ENCODE measurements around the gene ZNF512B.
"Not testable (repeated sequence)": the region's sequence is repeated elsewhere in the genome, so short reads cannot be mapped to it uniquely, and the experiment has no call there.

The ZNF512B gene

DNA sequence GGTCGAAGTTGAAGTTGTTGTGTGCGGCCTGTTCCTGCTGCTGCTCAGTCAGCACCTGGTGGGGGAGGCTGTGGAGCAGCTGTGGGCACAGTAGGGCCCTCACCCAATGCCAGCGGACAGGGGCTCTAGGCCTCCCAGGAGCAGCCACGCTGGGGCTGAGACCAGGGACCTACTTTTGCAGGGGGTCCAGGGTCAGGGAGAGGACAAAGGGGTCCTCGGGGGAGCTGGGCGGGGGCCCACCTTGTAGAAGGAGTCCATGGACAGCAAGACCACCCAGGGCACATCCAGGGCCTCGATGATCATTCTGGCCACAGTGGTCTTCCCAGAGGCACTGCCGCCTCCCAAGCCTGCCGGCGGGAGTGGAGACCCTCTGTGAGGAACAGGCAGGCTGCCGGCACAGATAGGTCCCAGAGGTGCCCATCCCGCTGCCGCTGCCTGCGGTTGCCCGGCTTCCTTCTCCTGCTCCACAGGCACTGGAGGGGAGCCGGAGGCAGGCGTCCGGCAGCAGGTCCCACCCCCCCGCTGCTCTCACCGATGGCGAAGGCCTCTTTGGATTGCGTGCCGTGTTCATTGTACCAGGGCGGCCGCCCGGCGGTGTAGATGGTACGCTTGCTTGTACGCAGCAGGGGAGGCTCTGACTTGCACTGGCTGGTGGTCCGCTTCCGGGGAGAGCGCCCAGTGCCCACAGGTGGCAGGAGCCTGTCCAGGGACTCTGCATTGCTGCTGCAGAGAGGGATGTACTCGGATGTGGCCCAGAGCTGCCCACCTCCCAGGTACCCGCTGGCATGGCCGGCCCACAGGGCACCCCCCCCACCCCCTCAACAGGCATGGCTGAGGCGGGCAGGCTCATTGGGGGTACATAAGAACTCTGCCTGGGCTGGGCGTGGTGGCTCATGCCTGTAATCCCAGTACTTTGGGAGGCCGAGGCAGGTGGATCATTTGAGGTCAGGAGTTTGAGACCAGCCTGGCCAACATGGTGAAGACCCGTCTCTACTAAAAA, 23.5 kb downstream of the ZNF512B start:
- no peak for DNase-seq

DNA sequence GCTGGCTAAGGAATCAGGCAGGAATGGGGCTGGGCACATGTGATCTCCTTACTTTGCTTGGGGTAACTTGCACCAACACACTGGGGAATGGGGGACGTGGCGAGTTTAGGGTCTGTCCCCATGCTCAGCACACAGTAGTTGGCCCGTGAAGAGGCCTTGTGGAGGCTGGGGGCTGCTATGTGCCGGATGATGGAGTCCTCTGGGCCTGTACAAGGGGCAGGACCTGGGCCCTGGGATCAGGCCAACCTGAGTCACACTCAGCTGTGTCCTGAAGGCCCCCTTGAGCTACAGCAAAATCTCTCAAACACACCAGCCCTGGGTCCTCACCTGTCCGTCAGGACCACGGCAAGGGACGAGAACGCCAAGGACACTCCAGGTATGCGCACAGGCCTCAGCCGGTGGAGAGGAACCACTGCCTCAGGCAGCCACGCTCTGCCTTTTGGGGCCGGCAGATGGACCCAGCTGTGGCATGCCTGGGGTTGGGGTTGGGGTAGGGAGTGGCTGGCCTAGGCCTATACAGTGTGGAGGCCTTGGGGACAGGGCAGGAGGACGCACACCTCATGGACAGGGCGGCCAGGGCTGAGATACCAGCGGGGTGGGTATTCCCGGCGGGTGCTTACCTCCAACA, 24.6 kb downstream of the ZNF512B start:
- DNase-seq: no peak

DNA sequence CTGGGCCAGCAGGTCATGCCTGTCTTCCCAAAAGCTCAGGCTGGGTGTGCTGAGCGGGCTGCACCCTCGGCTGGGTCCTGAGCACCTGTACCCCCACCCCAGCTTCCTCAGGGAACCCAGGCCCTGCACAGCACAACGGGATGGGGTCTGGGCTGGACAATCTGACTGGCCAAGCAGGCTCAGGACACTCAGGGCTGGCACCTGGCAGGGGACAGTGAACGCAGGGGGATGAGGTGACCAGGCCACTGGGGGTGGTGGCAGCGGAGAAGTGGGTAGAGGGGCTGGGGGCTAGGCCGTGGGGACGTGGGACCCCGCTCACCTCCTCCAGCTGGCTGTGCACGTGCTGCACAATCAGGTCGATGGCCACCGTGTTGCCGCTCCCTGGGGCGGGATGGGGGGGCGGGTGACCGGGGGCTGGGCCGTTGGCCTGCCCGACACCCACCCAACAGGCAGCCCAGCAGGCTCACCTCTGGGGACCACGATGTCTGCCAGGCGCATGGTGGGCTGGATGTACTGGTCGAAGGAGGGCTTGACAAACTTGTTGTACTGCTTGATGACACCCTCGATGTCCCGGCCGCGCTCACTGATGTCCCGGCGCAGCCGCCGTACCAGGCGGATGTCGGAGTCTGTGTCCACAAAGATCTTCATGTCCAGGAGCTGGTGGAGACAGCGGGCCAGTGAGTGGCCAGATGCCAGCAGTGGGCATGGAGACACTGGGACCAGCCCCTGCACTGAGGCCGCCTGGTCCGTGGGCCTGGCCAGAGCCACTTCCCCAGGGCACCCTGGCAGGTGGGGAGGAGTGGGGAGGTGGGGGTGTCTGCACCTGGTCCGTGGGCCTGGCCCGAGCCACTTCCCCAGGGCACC, 25.4 kb downstream of the ZNF512B start:
- no peak for DNase-seq

DNA sequence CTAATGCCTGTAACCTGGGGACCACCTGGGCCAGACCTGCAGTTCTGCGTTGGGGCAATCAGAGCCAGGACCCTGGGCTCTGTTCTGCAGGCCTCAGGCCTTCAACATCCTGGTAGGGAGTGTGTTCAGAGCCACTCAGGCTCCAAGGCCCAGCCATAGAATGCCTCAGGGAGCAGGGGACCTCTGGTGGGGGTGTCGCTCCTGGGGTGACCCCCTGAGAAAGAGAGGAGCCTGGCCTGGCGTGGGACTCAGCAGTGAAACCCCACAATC, 26.0 kb downstream of the ZNF512B start:
- no peak for DNase-seq

DNA sequence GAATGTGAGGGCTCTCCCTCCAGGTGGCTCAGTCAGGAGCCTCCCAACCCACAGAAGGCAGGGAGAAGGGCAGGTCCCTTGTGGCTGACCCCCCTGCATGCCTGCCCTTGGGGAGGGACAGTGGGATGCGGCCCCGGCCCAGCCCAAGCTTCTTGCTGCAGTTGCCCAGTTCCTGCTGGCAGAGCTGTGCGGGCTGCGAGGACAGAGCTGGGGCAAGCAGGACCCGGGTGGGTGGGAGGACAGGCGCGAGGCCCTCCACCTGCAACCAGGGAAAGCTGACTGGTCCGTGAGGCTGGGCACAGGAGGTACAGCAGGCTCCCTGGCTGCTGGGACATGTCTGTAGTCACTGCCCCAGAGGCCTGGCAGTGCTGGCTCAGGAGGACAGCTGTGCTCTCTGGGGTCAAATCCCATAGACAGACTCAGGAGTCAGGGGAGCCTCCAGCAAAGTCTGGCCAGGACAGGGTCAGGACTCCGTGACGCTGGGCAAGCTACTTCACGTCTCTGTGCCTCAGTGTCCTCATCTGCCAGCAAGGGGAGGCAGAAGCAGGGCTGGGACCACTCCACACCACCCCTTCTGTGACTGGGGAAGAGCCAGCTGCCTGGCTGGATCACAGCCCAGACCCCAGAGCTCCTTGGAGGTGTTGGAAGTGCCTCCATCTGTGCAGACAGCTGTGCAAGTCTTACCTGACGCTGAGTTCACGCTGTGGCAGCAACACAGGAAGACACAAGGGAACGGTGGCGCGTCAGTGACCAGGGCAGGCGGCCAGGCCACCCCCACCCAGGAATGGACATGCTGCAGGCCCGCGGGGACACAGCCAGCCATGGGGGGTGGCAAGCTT, 26.5 kb downstream of the ZNF512B start:
- DNase-seq: no peak

DNA sequence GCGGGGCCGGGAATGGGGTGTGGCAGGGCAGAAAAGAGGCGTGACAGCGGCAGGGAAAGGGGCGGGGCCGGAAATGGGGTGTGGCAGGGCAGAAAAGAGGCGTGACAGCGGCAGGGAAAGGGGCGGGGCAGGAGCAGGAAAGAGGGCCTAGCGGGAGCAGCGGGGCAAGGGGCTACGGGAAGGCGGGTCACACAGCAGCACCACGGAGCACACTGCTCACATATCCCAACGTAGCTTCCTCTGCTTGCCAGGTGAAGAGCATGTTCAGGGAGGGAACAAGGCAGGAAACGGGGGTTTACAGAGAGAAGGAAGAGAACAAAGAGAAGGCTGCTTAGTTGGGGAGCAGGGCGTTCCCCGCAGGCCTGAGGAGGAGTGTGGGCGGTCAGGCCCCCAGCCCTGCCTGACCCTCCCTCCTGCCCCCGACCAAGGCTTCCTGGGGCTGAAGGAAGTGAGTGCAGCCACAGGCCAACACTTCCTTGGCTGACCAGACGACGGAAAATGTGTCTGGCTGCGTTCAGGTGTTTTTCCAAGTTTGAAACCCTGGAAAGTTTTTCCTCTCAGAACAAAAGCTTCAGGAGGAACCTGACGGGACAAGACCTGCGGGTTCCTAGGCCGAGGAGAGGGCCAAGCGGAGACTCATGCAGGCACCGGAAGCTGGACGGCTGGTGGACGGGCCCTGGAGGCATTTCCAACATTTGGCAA, 27.3 kb downstream of the ZNF512B start:
- DNase-seq: no peak

DNA sequence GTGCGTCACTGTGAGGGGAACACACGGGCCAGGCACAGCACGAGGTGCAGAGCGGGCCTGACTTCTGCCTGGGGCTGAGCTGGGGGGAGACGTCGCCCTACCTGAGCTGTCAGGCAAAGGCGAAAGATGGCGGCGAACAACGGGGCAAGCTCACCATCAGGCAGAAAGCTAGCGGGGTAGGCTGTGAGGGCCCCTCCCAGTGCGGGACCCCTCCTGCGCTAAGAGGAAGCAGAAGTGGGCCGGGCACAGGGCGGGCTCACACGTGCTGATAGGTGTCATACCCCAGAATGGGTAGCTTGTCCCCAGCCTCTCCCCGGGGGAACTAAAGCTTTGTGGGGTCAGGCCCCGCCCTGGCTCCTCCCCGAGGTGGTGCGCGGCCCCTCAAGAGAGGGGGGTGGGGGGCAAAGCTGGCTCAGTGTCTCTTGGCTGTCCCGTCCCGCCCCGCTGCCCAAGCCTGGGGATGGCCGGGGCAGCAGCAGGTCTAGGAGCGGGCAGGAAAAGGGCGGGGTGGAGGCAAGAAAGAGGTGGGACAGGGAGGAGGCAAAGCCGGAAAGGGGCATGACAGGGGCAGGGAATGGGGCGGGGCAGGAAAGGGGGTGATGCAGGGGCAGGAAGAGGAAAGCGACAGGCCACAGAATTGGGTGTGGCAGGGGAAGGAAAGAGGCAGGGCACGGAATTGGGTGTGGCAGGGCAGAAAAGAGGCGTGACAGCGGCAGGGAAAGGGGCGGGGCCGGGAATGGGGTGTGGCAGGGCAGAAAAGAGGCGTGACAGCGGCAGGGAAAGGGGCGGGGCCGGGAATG, 28.2 kb downstream of the ZNF512B start:
- DNase-seq: peak in 1 of 2 experiments; percentile 18

DNA sequence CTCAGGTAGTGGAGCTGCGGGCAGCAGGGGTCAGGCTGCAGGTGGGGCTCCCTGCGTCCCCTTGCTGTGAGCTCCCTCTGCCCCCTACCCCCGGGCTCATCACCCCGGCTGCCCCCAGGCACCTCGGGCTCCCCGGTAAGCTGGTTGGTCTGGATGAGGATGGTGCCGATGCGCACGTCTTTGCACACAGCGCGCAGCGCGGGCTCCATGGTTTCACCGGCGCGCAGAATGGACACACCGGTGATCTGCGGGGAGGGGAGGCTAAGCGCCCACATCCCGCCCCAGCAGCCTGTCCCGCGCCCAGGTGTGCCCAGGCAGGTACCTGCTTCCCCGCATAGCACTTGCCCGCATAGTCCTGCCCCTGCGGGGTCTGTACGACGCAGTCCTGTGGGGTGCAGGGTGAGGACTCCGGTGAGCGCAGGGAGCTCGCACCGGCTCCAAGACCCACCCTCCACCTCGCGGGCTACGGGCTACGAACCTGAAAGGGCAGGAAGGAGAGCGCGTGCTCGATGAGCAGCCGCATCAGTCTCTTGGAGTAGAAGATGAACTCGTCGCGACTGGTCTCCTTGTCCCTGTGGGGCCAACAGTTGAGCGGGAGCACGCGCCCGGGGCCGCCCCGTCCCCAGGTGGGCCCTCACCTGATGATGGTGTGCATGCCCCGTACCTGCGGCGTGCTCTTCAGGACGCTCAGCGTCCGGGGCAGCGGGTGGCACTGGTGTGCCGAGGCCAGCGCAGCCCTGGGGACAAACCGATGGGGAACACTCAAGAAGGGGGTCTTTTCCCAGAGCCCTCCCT, 29.1 kb downstream of the ZNF512B start:
- DNase-seq: no peak

DNA sequence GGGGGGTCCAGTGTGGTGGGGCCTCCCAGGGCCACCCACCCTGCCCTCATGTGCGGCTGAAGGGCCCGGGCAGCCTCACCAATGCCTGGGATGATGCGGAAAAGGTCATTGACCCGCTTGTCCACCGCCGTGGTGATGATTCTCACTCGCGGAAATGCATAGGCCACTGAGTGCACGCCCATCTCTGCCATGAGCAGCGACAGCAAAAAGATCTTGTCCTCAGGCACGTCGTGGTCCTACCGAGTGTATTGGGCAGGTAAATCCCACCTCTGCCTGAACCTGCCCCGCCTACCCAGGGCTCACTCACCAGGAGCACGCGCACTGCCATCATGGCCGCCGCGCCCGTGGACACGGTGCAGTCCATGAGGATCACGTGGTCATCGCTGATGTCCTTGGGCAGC, 29.7 kb downstream of the ZNF512B start:
- no peak for DNase-seq

DNA sequence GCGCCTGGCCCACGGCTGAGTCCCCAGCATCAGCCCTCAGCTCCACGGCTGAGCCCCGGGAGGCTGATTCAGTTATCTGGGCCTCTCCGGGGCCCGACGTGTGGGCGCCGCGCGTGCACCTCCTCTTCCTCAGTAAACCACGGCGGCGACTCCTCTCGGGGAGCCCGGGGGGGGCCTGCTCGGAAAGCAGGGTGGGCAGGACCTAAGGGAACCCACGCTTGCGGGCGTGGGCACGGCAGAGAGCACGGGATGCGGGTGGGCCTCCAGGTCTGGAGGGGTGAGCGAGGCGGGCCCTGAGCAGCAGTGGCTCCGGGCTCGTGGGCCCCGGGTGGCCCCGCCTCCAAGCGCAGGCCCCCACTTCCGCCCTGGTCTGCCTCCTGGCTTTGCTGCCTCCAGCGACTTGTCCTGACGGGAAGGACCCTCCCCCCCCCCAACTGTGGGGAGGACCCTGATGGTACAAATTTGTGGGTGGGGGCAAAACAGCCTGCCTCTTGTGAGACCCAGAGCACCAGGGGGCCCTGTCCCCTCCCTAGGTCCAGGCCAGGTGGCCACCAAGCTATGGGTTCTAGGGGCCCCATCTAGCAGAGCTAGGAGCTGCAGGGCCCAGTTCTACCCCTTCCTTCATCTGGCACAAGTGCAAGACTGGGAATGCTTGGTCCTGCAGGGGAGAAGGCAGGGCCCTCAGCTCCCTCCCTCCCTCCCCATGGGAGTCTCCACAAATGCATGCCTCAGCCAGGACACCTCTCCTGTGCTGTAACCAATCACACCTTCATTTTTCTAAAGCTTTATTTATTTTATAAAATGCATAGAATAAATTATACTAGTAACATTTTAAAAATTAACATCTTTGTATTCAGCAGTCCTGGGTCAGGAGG, 30.4 kb downstream of the ZNF512B start:
- DNase-seq: no peak

DNA sequence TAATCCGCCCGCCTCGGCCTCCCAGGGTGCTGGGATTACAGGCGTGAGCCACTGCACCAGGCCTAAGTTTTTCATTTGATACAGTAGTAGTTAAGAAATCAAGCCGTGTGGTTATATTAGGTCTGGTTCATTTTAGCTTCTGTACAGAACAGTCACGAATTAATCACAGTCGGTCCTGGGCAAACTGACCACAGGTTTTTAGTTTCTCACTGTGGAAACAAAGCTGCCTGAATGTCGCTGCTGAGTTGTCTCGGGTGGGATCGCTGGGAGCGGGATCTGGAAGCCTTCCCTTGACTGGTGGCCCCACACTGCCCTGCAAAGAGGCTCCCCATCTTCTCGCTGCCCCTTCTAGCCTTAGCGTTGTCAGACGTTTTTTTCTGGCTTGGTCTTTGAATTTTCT, 32.1 kb downstream of the ZNF512B start:
- DNase-seq: no peak

DNA sequence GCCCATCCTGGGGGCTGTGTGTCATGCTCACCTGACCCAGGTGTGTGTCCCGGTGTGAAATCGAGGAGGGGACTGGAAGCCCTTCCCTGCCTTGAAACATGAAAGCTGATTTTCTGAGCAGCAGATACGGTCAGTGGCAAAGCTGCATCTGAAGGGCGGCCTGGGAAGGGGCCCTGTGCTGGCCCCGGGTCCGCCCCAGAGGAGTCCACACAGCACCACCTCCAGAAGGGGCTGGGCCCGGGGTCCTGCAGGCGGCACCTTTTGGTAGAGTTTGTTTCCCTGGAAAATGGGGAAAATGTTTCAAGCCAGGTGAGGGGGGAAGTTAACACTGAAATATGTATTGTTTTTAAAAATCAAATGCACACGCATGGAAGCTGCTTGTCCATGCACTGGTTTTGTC, 34.3 kb downstream of the ZNF512B start:
- DNase-seq: no peak

DNA sequence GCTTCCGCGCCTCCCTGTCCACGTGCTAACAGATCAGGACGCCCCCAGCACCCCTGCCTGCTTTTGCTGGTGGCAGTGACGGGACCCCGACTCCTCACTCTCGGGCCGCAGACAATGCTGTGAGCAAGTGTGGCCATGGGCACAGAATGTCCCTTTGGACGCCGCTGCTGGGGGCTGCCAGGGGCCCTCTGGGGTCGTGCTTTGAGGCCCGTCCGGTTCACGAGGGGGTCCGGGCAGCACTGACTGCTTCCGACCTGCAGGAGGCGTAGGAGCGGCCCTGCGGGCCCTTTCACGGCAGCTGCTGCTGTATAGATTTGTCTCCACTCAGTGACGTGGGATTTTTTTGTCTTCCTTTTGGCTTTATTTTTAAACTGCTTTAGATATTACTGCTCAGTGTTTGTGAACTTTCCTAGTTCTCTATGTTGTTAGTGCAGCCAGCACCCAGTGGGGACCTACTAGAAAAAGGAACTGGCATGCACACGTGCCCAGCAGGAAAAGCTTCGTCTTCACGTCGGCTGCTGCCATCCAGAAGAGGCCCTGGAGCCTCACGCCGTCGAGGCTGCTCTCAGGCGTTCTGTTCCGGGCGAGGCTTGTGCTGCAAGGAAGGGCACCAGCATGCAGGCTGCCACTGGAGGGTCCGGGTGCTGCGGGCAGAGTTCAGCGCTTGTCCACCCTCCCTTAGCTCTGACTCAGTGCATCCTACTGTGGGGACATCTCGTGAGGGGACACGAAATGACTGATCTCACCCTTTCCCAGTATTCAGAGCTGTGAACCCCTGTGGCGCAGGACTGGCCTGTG, 35.3 kb downstream of the ZNF512B start:
- no peak for DNase-seq

DNA sequence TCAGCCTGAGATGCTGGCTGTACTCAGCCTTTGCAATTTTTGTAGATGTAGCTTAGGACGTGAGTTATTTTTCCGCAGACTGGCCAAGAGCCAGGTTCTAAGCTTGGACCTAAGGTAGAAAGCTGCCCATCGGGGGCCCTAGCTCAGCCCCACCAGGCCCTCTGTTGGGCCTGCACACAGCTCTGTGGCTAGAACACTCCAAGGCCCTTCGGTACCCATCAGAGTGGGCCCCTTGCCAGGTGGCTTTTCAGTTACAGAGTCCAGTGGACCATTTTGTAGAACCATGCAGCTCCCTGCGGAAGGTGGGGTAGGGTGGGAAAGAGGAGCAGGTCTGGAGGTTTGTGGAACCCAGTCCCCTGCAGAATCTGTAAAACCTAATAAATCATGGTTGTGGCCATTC, 36.1 kb downstream of the ZNF512B start:
- DNase-seq: no peak

DNA sequence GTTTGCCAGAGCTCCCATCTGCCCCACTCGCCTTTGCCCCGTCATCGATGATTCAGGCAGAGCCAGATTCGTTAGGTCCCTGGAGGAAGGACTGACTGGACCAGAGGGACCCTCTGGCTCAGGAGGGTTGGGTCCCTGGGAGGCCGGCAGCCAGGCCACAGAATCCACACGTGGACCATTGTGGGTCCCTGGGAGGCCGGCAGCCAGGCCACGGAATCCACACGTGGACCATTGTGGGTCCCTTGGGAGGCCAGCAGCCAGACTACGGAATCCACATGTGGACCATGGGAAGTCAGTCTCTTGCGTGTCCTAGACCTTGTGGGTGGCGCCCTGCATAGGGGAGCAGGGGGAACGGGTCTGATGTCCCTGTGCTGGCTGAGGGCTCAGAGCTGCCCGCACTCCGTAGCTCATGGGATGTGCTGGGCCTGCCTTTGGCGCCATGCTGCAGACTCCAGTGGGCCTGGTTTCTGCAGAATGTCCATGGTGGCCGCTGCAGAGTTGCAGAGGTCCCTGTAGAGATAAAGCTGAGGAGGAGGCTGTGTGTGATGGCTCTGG, 37.0 kb downstream of the ZNF512B start:
- no peak for DNase-seq

DNA sequence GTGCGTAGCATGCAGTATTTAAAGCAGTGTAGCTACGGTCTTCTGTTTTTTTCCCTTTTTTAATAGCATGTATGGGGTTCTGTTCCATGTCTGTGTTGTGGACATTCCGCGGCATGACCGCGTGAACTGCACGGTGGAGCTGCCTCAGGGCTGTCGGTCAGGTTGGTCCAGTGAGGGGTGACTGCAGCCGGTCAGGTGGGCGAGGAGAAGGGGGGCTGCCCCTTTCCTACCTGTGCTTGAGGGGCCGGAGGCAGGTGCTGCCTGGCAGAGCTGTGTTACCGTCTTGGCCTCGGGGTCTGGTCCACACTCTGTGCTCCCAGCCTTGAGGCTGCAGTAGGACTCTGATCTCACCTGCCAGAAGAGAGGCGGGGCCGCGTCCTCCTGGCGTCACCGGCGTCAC, 38.0 kb downstream of the ZNF512B start:
- no peak for DNase-seq

DNA sequence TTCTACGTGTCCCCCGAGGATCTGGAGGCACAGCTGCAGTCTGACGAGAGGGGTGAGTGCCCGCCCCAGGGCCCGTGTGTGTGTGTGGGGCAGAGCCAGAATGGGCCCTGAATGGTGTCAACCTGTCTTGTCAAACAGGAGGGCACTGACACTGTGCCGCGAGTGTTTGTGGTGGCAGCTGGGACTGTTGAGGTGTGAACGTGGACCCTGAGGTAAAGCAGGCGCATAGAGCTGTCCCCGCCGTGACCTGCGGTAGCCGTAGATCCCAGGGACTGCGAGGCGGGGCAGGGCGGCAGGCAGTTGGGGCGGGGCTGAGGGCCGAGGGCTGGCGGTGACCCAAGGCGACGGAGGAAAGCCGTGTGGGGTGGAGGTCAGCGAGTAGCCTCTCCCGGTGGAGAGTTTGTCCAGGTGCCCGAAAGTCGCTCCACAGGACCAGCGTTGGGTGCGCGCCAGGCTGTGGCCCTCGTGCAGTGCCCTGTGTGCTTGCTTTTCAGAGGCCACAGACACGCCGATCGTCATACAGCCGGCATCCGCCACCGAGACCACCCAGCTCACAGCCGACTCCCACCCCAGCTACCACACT, 38.7 kb downstream of the ZNF512B start:
- no peak for DNase-seq

DNA sequence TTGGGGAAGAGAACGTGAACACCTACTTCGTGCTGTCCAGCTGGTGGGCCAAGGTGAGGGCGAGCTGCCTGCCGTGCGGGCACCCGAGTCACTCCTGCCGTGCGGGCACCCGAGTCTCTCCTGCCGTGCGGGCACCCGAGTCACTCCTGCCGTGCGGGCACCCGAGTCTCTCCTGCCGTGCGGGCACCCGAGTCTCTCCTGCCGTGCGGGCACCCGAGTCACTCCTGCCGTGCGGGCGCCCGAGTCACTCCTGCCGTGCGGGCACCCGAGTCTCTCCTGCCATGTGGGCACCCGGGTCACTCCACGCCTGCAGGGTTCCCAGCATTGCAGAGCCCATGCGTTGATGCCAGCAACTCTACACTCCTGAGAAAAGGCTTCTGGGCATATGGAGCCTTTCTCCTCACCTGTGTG, 40.3 kb downstream of the ZNF512B start:
- not testable (repeated sequence) for DNase-seq

All from NCI-H2081 (cell line).